A549 (cell line): ENCODE results near the gene HS6ST2. TPM values are rescaled to one million over a fixed set of nuclear protein-coding genes. Genes with fewer than 3 reads are reported as not detected.
A peak's percentile ranks its signal among the peaks of the same experiment; 100 is the strongest.

Experiments used
- ATAC-seq, 2 experiments: fragments of 200-7000 bp in 1 of 2; fragments of >200 bp in 1 of 2; cut with Nextera tagmentation in 1 of 2; cut with Tn5 transposase in 1 of 2; 3 replicates each; pipeline versions ENCODE4 v1.8.0 to v1.9.1; 2018 to 2020; ENCODE audit warnings: mild to moderate bottlenecking in 1 of 2, moderate library complexity in 1 of 2
- CTCF ChIA-PET: fragments of 300-600 bp; sonication (Branson Sonifier 250); formaldehyde crosslinking; extraction: SDS; loops from one replicate; lab custom pipeline; 2021; ENCODE audit warnings: antibody characterized with exemption, inconsistent platforms; lab: Yijun Ruan, JAX
- POLR2A ChIA-PET: fragments of 350-600 bp; formaldehyde crosslinking; extraction: SDS; loops from one replicate; lab custom pipeline; 2021; ENCODE audit warnings: antibody characterized with exemption, inconsistent platforms; lab: Yijun Ruan, JAX
- DNase-seq, 2 experiments: peaks; one replicate each; pipeline versions ENCODE4 v3.0.0 to v3.0.0-alpha.2; 2011 to 2016; ENCODE audit warnings: low read depth in 1 of 2, low spot score in 1 of 2
- FAIRE-seq: peaks from 2 replicates; lab custom pipeline; 2011; peaks lifted over from hg19 to GRCh38; lab: Jason Lieb, UNC
- H3K27ac ChIP-seq, 2 experiments: fragments of >200 bp; sonication (Bioruptor Twin); formaldehyde crosslinking; 3 replicates each; pipeline ENCODE4 v1.5.1; 2016 to 2017
- H3K4me1 ChIP-seq: fragments of >200 bp; sonication (Bioruptor Twin); formaldehyde crosslinking; 3 replicates; pipeline ENCODE4 v1.6.1; 2016
- H3K4me2 ChIP-seq: fragments of >200 bp; sonication (Bioruptor Twin); formaldehyde crosslinking; 3 replicates; pipeline ENCODE4 v1.6.1; 2016
- H3K4me3 ChIP-seq: fragments of >200 bp; sonication (Bioruptor Twin); formaldehyde crosslinking; 3 replicates; pipeline ENCODE4 v1.5.1; 2016
- H3K9me3 ChIP-seq: fragments of >200 bp; sonication (Bioruptor Twin); formaldehyde crosslinking; 3 replicates; pipeline ENCODE4 v1.6.1; 2016
- CHD2 ChIP-seq: fragments of 150-350 bp; IDR thresholded peaks from 2 replicates; pipeline ENCODE4 v1.6.1; 2014; ENCODE audit warnings: low read length; ENCODE audit not compliant: partially characterized antibody
- CHD4 ChIP-seq: fragments of 200-600 bp; sonication (generic); IDR thresholded peaks from 2 replicates; pipeline ENCODE4 v1.6.1; 2016; ENCODE audit warnings: antibody characterized with exemption, mild to moderate bottlenecking, borderline replicate concordance
- EHF ChIP-seq: fragments of 250-450 bp; sonication (Bioruptor Pico); IDR thresholded peaks from 2 replicates; pipeline ENCODE4 v1.5.0; 2020; ENCODE audit warnings: mild to moderate bottlenecking
- FOSL2 ChIP-seq, 2 experiments: fragments of 450-650 bp in 1 of 2; fragments of >200 bp in 1 of 2; sonication (Bioruptor Twin) in 1 of 2; formaldehyde crosslinking; IDR thresholded peaks; 2 replicates each; pipeline versions ENCODE4 v1.5.0 to v1.6.1; 2016 to 2020; ENCODE audit warnings: mild to moderate bottlenecking in 1 of 2, moderate library complexity in 1 of 2
- FOXS1 ChIP-seq: fragments of 250-450 bp; sonication (Bioruptor Pico); IDR thresholded peaks from 2 replicates; pipeline ENCODE4 v1.5.0; 2020; ENCODE audit warnings: mild to moderate bottlenecking, moderate library complexity
- HDAC2 ChIP-seq: fragments of 200-600 bp; sonication (generic); IDR thresholded peaks from 2 replicates; pipeline ENCODE4 v1.6.1; 2016
- HEYL ChIP-seq: fragments of 250-450 bp; sonication (Bioruptor Pico); IDR thresholded peaks from 2 replicates; pipeline ENCODE4 v1.8.0; 2021; ENCODE audit warnings: mild to moderate bottlenecking, moderate library complexity
- HOXA7 ChIP-seq: fragments of 250-450 bp; sonication (Bioruptor Pico); IDR thresholded peaks from 2 replicates; pipeline ENCODE4 v1.5.0; 2020; ENCODE audit warnings: mild to moderate bottlenecking, moderate library complexity
- HOXB13 ChIP-seq: fragments of 250-450 bp; sonication (Bioruptor Pico); IDR thresholded peaks from 2 replicates; pipeline ENCODE4 v1.5.0; 2020; ENCODE audit warnings: low read depth, mild to moderate bottlenecking, moderate library complexity
- HOXB5 ChIP-seq: fragments of 250-450 bp; sonication (Bioruptor Pico); IDR thresholded peaks from 2 replicates; pipeline ENCODE4 v1.5.0; 2020; ENCODE audit warnings: mild to moderate bottlenecking, moderate library complexity
- JUNB ChIP-seq: fragments of >200 bp; sonication (Bioruptor Twin); formaldehyde crosslinking; IDR thresholded peaks from 2 replicates; pipeline ENCODE4 v1.6.1; 2016
- KDM1A ChIP-seq: fragments of 200-600 bp; sonication (generic); IDR thresholded peaks from 2 replicates; pipeline ENCODE4 v1.6.1; 2016; ENCODE audit warnings: low read depth, mild to moderate bottlenecking
- RCOR1 ChIP-seq: fragments of 150-350 bp; IDR thresholded peaks from 2 replicates; pipeline ENCODE4 v1.6.1; 2014; ENCODE audit warnings: antibody characterized with exemption, low read length, low read depth
- RFX5 ChIP-seq: fragments of 450-650 bp; IDR thresholded peaks from 2 replicates; pipeline ENCODE4 v1.7.1; 2014; ENCODE audit warnings: antibody characterized with exemption, mild to moderate bottlenecking, moderate library complexity
- SREBF2 ChIP-seq: fragments of 450-650 bp; IDR thresholded peaks from 2 replicates; pipeline ENCODE4 v1.6.1; 2014; ENCODE audit warnings: mild to moderate bottlenecking, moderate library complexity
- TFCP2L1 ChIP-seq: fragments of 250-450 bp; sonication (Bioruptor Pico); IDR thresholded peaks from 2 replicates; pipeline ENCODE4 v1.5.0; 2021; ENCODE audit warnings: mild to moderate bottlenecking
- TP53 ChIP-seq: fragments of 250-450 bp; sonication (Bioruptor Pico); IDR thresholded peaks from 2 replicates; pipeline ENCODE4 v1.5.0; 2021; ENCODE audit warnings: mild to moderate bottlenecking, moderate library complexity
- ZC3H11A ChIP-seq: fragments of 450-650 bp; IDR thresholded peaks from 2 replicates; pipeline ENCODE4 v1.6.1; 2014; ENCODE audit warnings: antibody characterized with exemption, mild to moderate bottlenecking
- ZNF302 ChIP-seq: fragments of 250-450 bp; sonication (Bioruptor Pico); IDR thresholded peaks from 2 replicates; pipeline ENCODE4 v1.9.0; 2021; ENCODE audit warnings: inconsistent platforms, mild to moderate bottlenecking, moderate library complexity
- WGBS: methylation state at CpG from one replicate; pipeline ENCODE4 v1.1.6; 2017; ENCODE audit errors: missing lambda C conversion rate; 5-methylcytosine and 5-hydroxymethylcytosine counted together
- polyA plus RNA-seq, 4 experiments: library from polyadenylated mRNA; depleted of rRNA in 3 of 4; stranded (reverse); fragments of >200 nt; fragmentation: RNase III in 1 of 4; extraction: RNeasy Plus Mini Kit Qiagen cat#74134 plus additional on column Dnase treatment in 1 of 4; gene quantifications; 2 replicates in 3 of 4; 3 replicates in 1 of 4; pipeline ENCODE4 v1.2.3, GENCODE V29; 2011 to 2017
- TF ChIP-seq, protein P1 (sequence below): fragments of 200-600 bp; sonication (generic); IDR thresholded peaks from 2 replicates; pipeline ENCODE4 v1.6.1; 2016; ENCODE audit warnings: antibody characterized with exemption, mild to moderate bottlenecking, moderate library complexity
- TF ChIP-seq, protein P2 (sequence below): fragments of 250-450 bp; sonication (Bioruptor Pico); IDR thresholded peaks from 2 replicates; pipeline ENCODE4 v1.5.0; 2021; ENCODE audit warnings: mild to moderate bottlenecking, moderate library complexity, borderline replicate concordance
- TF ChIP-seq, protein P3 (sequence below): fragments of >200 bp; sonication (Bioruptor Twin); formaldehyde crosslinking; IDR thresholded peaks from 3 replicates; pipeline ENCODE4 v1.6.1; 2016
- TF ChIP-seq, protein P4 (sequence below): IDR thresholded peaks from 2 replicates; pipeline ENCODE4 v1.6.1; 2012; ENCODE audit warnings: low read depth, borderline replicate concordance

HS6ST2 gene
- polyA plus RNA-seq, 2 of the 4 experiments (the other 2 are of a cell fraction) = 0.01 to 0.04 TPM

DNA sequence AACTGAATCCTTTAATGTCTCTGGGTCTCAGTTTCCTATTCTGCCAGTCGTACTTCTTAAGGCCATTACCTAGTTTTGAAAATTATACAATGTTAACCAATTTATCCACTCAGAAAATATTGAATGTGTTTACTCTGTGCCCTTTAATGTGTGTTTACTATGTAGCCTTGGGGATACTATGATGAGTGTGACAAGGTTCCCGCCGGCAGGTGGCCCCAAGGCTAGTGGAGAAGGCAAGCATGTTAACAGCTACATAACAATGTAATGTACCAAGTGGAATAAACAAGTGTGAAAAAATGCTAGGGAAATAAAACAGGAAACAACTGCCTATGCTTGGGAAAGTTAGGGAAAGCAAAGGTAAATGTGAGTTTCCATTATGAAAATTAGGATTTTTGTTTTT is 282.3 kb downstream of the HS6ST2 start:
- Histone ChIP-seq H3K4me1 (no peaks in the 10 kb centered on the region), H3K27ac (no peak overlapping the region)
- ChIA-PET POLR2A (no interaction called here), CTCF (no interaction called here)
- TF ChIP-seq FOSL2 (IDR thresholded peaks at IDR 0.05) = no peak
- no peak for TF ChIP-seq FOSL2 (CRISPR knock-in tag; IDR thresholded peaks at IDR 0.05)
- TF ChIP-seq HDAC2 = no peak
- no peak for TF ChIP-seq FOXS1 (CRISPR knock-in tag)
- TF ChIP-seq EHF (CRISPR knock-in tag) = no peak
- TF ChIP-seq KDM1A = no peak
- no peak for TF ChIP-seq CHD4
- no peak for TF ChIP-seq HOXA7 (CRISPR knock-in tag)
- TF ChIP-seq SREBF2 = no peak
- no peak for TF ChIP-seq HOXB13 (CRISPR knock-in tag)
- TF ChIP-seq CHD2 = no peak
- TF ChIP-seq TP53 (CRISPR knock-in tag) = no peak
- TF ChIP-seq ZC3H11A = no peak
- TF ChIP-seq TFCP2L1 (CRISPR knock-in tag) = no peak
- TF ChIP-seq RCOR1 = no peak
- TF ChIP-seq, all 56 proteins: peak for 0
- H3K4me2 ChIP-seq = no peak overlapping the region
- no peak for FAIRE-seq
- ATAC-seq = no peak
- no peak overlapping the region for H3K4me3 ChIP-seq
- no peaks in the 10 kb centered on the region for H3K9me3 ChIP-seq
- 2% methylated on average over 3 of the region's 3 CpGs for WGBS
- no peak for DNase-seq

DNA sequence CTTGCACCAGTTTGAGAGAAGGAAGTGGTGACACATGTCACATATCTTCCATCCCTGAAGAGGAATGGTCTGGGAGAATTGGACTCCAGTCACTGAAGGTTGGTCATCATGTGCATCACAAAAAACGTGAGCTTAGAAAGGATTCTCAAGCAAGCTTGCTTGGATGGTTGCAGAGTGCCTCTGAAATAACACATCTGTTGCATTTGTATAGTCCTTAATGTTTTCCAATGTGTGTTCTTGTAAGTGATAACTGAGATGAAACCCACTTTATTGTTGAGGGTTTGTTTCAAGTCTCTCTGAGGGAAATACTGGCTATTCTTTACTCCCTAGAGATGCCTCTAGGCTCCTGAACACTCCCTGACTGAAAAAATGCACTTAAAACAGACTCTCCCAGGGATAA is 285.1 kb downstream of the HS6ST2 start:
- POLR2A ChIA-PET = no interaction called here
- FAIRE-seq = peak; percentile 74
- no peak overlapping the region for H3K27ac ChIP-seq
- ATAC-seq = no peak
- no peak overlapping the region for H3K4me3 ChIP-seq
- no peak for TF ChIP-seq RCOR1
- no peak for TF ChIP-seq FOSL2 (IDR thresholded peaks at IDR 0.05)
- TF ChIP-seq FOSL2 (CRISPR knock-in tag; IDR thresholded peaks at IDR 0.05) = no peak
- TF ChIP-seq JUNB = no peak
- TF ChIP-seq, protein P1, sequence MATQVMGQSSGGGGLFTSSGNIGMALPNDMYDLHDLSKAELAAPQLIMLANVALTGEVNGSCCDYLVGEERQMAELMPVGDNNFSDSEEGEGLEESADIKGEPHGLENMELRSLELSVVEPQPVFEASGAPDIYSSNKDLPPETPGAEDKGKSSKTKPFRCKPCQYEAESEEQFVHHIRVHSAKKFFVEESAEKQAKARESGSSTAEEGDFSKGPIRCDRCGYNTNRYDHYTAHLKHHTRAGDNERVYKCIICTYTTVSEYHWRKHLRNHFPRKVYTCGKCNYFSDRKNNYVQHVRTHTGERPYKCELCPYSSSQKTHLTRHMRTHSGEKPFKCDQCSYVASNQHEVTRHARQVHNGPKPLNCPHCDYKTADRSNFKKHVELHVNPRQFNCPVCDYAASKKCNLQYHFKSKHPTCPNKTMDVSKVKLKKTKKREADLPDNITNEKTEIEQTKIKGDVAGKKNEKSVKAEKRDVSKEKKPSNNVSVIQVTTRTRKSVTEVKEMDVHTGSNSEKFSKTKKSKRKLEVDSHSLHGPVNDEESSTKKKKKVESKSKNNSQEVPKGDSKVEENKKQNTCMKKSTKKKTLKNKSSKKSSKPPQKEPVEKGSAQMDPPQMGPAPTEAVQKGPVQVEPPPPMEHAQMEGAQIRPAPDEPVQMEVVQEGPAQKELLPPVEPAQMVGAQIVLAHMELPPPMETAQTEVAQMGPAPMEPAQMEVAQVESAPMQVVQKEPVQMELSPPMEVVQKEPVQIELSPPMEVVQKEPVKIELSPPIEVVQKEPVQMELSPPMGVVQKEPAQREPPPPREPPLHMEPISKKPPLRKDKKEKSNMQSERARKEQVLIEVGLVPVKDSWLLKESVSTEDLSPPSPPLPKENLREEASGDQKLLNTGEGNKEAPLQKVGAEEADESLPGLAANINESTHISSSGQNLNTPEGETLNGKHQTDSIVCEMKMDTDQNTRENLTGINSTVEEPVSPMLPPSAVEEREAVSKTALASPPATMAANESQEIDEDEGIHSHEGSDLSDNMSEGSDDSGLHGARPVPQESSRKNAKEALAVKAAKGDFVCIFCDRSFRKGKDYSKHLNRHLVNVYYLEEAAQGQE = no peak
- no peak for TF ChIP-seq RFX5
- no peak for TF ChIP-seq HEYL (CRISPR knock-in tag)
- TF ChIP-seq, protein P2, sequence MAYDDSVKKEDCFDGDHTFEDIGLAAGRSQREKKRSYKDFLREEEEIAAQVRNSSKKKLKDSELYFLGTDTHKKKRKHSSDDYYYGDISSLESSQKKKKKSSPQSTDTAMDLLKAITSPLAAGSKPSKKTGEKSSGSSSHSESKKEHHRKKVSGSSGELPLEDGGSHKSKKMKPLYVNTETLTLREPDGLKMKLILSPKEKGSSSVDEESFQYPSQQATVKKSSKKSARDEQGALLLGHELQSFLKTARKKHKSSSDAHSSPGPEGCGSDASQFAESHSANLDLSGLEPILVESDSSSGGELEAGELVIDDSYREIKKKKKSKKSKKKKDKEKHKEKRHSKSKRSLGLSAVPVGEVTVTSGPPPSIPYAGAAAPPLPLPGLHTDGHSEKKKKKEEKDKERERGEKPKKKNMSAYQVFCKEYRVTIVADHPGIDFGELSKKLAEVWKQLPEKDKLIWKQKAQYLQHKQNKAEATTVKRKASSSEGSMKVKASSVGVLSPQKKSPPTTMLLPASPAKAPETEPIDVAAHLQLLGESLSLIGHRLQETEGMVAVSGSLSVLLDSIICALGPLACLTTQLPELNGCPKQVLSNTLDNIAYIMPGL (CRISPR knock-in tag) = no peak
- TF ChIP-seq KDM1A = no peak
- TF ChIP-seq ZNF302 = no peak
- TF ChIP-seq HOXB5 = no peak
- TF ChIP-seq, protein P3, sequence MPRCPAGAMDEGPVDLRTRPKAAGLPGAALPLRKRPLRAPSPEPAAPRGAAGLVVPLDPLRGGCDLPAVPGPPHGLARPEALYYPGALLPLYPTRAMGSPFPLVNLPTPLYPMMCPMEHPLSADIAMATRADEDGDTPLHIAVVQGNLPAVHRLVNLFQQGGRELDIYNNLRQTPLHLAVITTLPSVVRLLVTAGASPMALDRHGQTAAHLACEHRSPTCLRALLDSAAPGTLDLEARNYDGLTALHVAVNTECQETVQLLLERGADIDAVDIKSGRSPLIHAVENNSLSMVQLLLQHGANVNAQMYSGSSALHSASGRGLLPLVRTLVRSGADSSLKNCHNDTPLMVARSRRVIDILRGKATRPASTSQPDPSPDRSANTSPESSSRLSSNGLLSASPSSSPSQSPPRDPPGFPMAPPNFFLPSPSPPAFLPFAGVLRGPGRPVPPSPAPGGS = no peak
- TF ChIP-seq, protein P4, sequence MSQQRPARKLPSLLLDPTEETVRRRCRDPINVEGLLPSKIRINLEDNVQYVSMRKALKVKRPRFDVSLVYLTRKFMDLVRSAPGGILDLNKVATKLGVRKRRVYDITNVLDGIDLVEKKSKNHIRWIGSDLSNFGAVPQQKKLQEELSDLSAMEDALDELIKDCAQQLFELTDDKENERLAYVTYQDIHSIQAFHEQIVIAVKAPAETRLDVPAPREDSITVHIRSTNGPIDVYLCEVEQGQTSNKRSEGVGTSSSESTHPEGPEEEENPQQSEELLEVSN = no peak
- TF ChIP-seq, all 56 proteins: peak for 0
- WGBS = 0% methylated on average over 1 of the region's 1 CpG
- CTCF ChIA-PET = interaction anchor here (0.6 kb wide), 1 partner anchor 13 kb away, joined by 3 read pairs; no protein-coding TSS in a partner anchor
- no peaks in the 10 kb centered on the region for H3K4me1 ChIP-seq
- DNase-seq = no peak
- no peaks in the 10 kb centered on the region for H3K9me3 ChIP-seq
- H3K4me2 ChIP-seq = no peak overlapping the region
